HG03469 (cell line): ENCODE results near the gene STOML3.

Experiments used
- ATAC-seq: cut with Tn5 transposase; IDR thresholded peaks from one replicate; pipeline ENCODE4 v1.9.1; 2021; ENCODE audit warnings: mild to moderate bottlenecking, moderate library complexity, moderate number of reproducible peaks; ENCODE audit not compliant: unreplicated experiment

STOML3 gene

GRCh38 chr13:38922170-38922569, 68.5 kb downstream of the STOML3 start:
- ATAC-seq, result no peak

- ATAC-seq, result no peak
Observed at GRCh38 chr13:38921081-38921480, 69.5 kb downstream of the STOML3 start.
